Activated naive CD8-positive, alpha-beta T cell treated with anti-CD3 and anti-CD28 coated beads for 36 hours (primary cell): Measurements from ENCODE around the gene TRNAU1AP. TPM values are rescaled to one million over a fixed set of nuclear protein-coding genes. Genes with fewer than 3 reads are reported as not detected.

Source experiments
- DNase-seq: peaks from one replicate; pipeline ENCODE4 v3.0.0; 2021
- H3K27ac Mint-ChIP-seq: one replicate; pipeline ENCODE4 v1.8.0; 2022; ENCODE audit warnings: mild to moderate bottlenecking, moderate library complexity, mixed read lengths
- H3K27me3 Mint-ChIP-seq: one replicate; pipeline ENCODE4 v1.8.0; 2022; ENCODE audit warnings: mild to moderate bottlenecking, mixed read lengths
- H3K36me3 Mint-ChIP-seq: one replicate; pipeline ENCODE4 v1.8.0; 2021; ENCODE audit warnings: mild to moderate bottlenecking, mixed read lengths
- H3K4me1 Mint-ChIP-seq: one replicate; pipeline ENCODE4 v1.8.0; 2021; ENCODE audit warnings: mixed read lengths
- H3K4me3 Mint-ChIP-seq: one replicate; pipeline ENCODE4 v1.8.0; 2022; ENCODE audit warnings: mild to moderate bottlenecking, moderate library complexity, mixed read lengths
- H3K9me3 Mint-ChIP-seq: one replicate; pipeline ENCODE4 v1.8.0; 2022; ENCODE audit warnings: mixed read lengths
- total RNA-seq, 2 experiments: library from RNA; stranded (reverse); gene quantifications; one replicate each; pipeline ENCODE4 v1.2.3, GENCODE V29; 2021

TRNAU1AP gene
- total RNA-seq, 2 experiments from 2014 or later = 42.6 to 43.2 TPM

- Mint-ChIP-seq H3K27ac (no peak overlapping the region), H3K9me3 (no peaks in the 10 kb centered on the region), H3K4me1 (peaks cover 7% of the 10 kb centered on the region), H3K4me3 (no peak overlapping the region), H3K36me3 (peaks cover 4% of the 10 kb centered on the region), H3K27me3 (no peaks in the 10 kb centered on the region)
- no peak for DNase-seq
Observed at GRCh38 chr1:28602536-28603439, 49.9 kb downstream of the TRNAU1AP start.

GRCh38 chr1:28604411-28604810, 51.5 kb downstream of the TRNAU1AP start:
- H3K36me3 Mint-ChIP-seq = peaks cover 4% of the 10 kb centered on the region
- H3K4me1 Mint-ChIP-seq = peaks cover 7% of the 10 kb centered on the region
- no peaks in the 10 kb centered on the region for H3K27me3 Mint-ChIP-seq
- DNase-seq = no peak
- no peak overlapping the region for H3K4me3 Mint-ChIP-seq
- H3K9me3 Mint-ChIP-seq = no peaks in the 10 kb centered on the region
- H3K27ac Mint-ChIP-seq = no peak overlapping the region

GRCh38 chr1:28604962-28605361, 52.1 kb downstream of the TRNAU1AP start:
- H3K4me3 Mint-ChIP-seq = no peak overlapping the region
- H3K9me3 Mint-ChIP-seq = no peaks in the 10 kb centered on the region
- H3K27me3 Mint-ChIP-seq = no peaks in the 10 kb centered on the region
- DNase-seq = no peak
- peaks cover 4% of the 10 kb centered on the region for H3K36me3 Mint-ChIP-seq
- no peak overlapping the region for H3K27ac Mint-ChIP-seq
- peaks cover 7% of the 10 kb centered on the region for H3K4me1 Mint-ChIP-seq

- Mint-ChIP-seq H3K4me1 (peaks cover 4% of the 10 kb centered on the region), H3K27me3 (no peaks in the 10 kb centered on the region), H3K36me3 (peaks cover 4% of the 10 kb centered on the region)
Observed at GRCh38 chr1:28606771-28607170, 53.9 kb downstream of the TRNAU1AP start.

GRCh38 chr1:28613175-28613574, 60.3 kb downstream of the TRNAU1AP start:
- no peaks in the 10 kb centered on the region for H3K27me3 Mint-ChIP-seq
- H3K27ac Mint-ChIP-seq = no peak overlapping the region
- no peaks in the 10 kb centered on the region for H3K9me3 Mint-ChIP-seq
- H3K4me3 Mint-ChIP-seq = no peak overlapping the region
- peaks cover 3% of the 10 kb centered on the region for H3K36me3 Mint-ChIP-seq
- DNase-seq = no peak
- no peaks in the 10 kb centered on the region for H3K4me1 Mint-ChIP-seq

More at GRCh38 chr1:28606771-28607170, 53.9 kb downstream of the TRNAU1AP start:
- Mint-ChIP-seq H3K27ac (no peak overlapping the region), H3K4me3 (no peak overlapping the region), H3K9me3 (no peaks in the 10 kb centered on the region)
- no peak for DNase-seq

Other genes with a start within 250 kb of the TRNAU1AP start
- gene MED18, start 224.0 kb upstream of the TRNAU1AP start, total RNA-seq = 10 to 100 TPM; 15.0 to 17.1 TPM
- gene PHACTR4, start 183.3 kb upstream of the TRNAU1AP start, total RNA-seq = 10 to 100 TPM; 23.9 TPM
- 100 to 1,000 TPM; 133 to 138 TPM for gene RCC1, start 47.0 kb upstream of the TRNAU1AP start, total RNA-seq
- not detected for gene RAB42, start 39.2 kb downstream of the TRNAU1AP start, total RNA-seq
- gene TAF12, start 90.0 kb downstream of the TRNAU1AP start, total RNA-seq = 10 to 100 TPM; 26.5 to 28.0 TPM
- not detected for gene RNU11, start 95.5 kb downstream of the TRNAU1AP start, total RNA-seq
- gene GMEB1, start 115.7 kb downstream of the TRNAU1AP start, total RNA-seq = 10 to 100 TPM; 25.3 to 26.6 TPM
- 100 to 1,000 TPM; 104 to 107 TPM for gene YTHDF2, start 183.9 kb downstream of the TRNAU1AP start, total RNA-seq